Measurements from ENCODE around the gene SMDT1. TPM values are rescaled to one million over a fixed set of nuclear protein-coding genes. Genes with fewer than 3 reads are reported as not detected.

SMDT1 gene, protein sequence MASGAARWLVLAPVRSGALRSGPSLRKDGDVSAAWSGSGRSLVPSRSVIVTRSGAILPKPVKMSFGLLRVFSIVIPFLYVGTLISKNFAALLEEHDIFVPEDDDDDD
- total RNA-seq (10 to 100 TPM in 3 of 5 donors, 1 to 10 TPM in 2; 2.9 to 20.7 (median 12.1) TPM), polyA plus RNA-seq (100 to 1,000 TPM; 101 to 232 (median 104) TPM)
- long read RNA-seq, donor 1, transcript SMDT1-201 (3 exons, 1,567 nt), result major isoform, 71 of 78 reads
- long read RNA-seq, donor 1, partial matches to known transcripts, result 5 of 78 reads
- long read RNA-seq, donor 1, other reads (novel, unspliced or antisense), result 0 of 78 reads
- long read RNA-seq, donor 2, transcript SMDT1-202 (3 exons, 591 nt), result minor isoform, 8 of 124 reads
- long read RNA-seq, donor 2, transcript SMDT1-201 (3 exons, 1,567 nt), result major isoform, 109 of 124 reads
- long read RNA-seq, donor 2, partial matches to known transcripts, result 5 of 124 reads
- long read RNA-seq, donor 2, other reads (novel, unspliced or antisense), result 0 of 124 reads
- long read RNA-seq, donor 3, transcript SMDT1-201 (3 exons, 1,567 nt), result major isoform, 70 of 78 reads
- long read RNA-seq, donor 3, partial matches to known transcripts, result 5 of 78 reads
- long read RNA-seq, donor 3, other reads (novel, unspliced or antisense), result 0 of 78 reads
- long read RNA-seq, donor 4, transcript SMDT1-201 (3 exons, 1,567 nt), result major isoform, 12 of 13 reads
- long read RNA-seq, donor 4, partial matches to known transcripts, result 0 of 13 reads
- long read RNA-seq, donor 4, other reads (novel, unspliced or antisense), result 0 of 13 reads
- long read RNA-seq, donor 5, transcript SMDT1-201 (3 exons, 1,567 nt), result major isoform, 81 of 81 reads
- long read RNA-seq, donor 5, partial matches to known transcripts, result 0 of 81 reads
- long read RNA-seq, donor 5, other reads (novel, unspliced or antisense), result 0 of 81 reads
- long read RNA-seq, donor 6, transcript SMDT1-202 (3 exons, 591 nt), result minor isoform, 27 of 283 reads
- long read RNA-seq, donor 6, transcript SMDT1-201 (3 exons, 1,567 nt), result major isoform, 243 of 283 reads
- long read RNA-seq, donor 6, transcript SMDT1-203 (2 exons, 556 nt), result minor isoform, 5 of 283 reads
- long read RNA-seq, donor 6, partial matches to known transcripts, result 8 of 283 reads
- long read RNA-seq, donor 6, other reads (novel, unspliced or antisense), result 0 of 283 reads
- long read RNA-seq, donor 7, transcript SMDT1-202 (3 exons, 591 nt), result minor isoform, 5 of 87 reads
- long read RNA-seq, donor 7, transcript SMDT1-201 (3 exons, 1,567 nt), result major isoform, 77 of 87 reads
- long read RNA-seq, donor 7, partial matches to known transcripts, result 5 of 87 reads
- long read RNA-seq, donor 7, other reads (novel, unspliced or antisense), result 0 of 87 reads
- long read RNA-seq, donor 8, transcript SMDT1-201 (3 exons, 1,567 nt), result major isoform, 119 of 140 reads
- long read RNA-seq, donor 8, transcript SMDT1-202 (3 exons, 591 nt), result minor isoform, 9 of 140 reads
- long read RNA-seq, donor 8, partial matches to known transcripts, result 11 of 140 reads
- long read RNA-seq, donor 8, other reads (novel, unspliced or antisense), result 0 of 140 reads
- long read RNA-seq, donor 9, transcript SMDT1-201 (3 exons, 1,567 nt), result major isoform, 101 of 117 reads
- long read RNA-seq, donor 9, transcript SMDT1-202 (3 exons, 591 nt), result minor isoform, 5 of 117 reads
- long read RNA-seq, donor 9, partial matches to known transcripts, result 9 of 117 reads
- long read RNA-seq, donor 9, other reads (novel, unspliced or antisense), result 0 of 117 reads
- long read RNA-seq, donor 10, transcript SMDT1-201 (3 exons, 1,567 nt), result major isoform, 49 of 53 reads
- long read RNA-seq, donor 10, partial matches to known transcripts, result 0 of 53 reads
- long read RNA-seq, donor 10, other reads (novel, unspliced or antisense), result 0 of 53 reads

DNA sequence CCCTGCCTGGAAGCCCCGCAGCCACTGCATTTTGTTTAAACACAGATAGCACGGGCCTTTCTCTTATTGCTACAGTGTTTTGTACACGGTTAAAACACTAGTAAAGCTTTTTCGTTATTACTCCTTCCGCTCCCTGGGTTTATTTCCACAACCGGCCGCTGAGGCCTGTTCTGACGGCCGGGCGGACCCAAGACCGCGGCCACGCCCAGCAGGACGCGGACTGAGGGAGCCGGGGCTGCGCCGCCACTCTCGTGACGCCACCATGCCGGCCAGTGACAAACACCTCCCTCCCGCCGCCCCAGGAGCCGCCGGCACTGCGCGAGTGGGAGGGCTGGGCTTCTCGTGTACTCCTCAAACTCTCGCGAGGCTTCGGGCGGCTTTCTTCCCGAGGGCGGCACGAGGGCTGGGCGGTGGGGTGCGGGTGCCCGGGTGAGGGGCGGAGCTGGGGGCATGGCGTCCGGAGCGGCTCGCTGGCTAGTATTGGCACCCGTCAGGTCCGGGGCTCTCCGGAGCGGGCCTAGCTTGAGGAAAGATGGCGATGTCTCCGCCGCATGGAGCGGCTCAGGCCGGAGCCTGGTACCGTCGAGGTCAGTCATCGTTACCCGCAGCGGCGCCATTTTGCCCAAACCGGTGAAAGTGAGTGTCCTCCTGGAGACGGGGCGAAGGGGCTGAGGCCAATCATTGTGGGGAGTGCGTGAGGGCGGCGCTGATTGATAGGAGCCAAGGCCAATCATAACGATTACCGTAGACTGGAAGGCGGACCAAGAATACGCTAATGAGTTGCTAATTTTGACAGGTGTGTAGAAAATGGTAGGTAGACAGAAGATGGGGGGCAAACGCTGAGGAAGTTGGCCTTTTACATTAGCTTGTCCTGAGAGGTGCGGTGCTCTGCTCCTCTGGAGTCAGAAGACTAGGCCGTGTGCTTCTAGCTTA is at the start of gene SMDT1:
TSS of gene SMDT1 (plus strand) at position 382 of the 933 bp plus-strand sequence. CDS start at position 451, 69 bp downstream.
- 0% methylated on average over 57 to 71 of the region's 71 CpGs for WGBS, 5 donors
- peak; percentile 99 for DNase-seq
- TF ChIP-seq POLR2AphosphoS5 (IDR thresholded peaks at IDR 0.05), result peak; percentile 81 to 97 (median 89)
- TF ChIP-seq, protein P1, sequence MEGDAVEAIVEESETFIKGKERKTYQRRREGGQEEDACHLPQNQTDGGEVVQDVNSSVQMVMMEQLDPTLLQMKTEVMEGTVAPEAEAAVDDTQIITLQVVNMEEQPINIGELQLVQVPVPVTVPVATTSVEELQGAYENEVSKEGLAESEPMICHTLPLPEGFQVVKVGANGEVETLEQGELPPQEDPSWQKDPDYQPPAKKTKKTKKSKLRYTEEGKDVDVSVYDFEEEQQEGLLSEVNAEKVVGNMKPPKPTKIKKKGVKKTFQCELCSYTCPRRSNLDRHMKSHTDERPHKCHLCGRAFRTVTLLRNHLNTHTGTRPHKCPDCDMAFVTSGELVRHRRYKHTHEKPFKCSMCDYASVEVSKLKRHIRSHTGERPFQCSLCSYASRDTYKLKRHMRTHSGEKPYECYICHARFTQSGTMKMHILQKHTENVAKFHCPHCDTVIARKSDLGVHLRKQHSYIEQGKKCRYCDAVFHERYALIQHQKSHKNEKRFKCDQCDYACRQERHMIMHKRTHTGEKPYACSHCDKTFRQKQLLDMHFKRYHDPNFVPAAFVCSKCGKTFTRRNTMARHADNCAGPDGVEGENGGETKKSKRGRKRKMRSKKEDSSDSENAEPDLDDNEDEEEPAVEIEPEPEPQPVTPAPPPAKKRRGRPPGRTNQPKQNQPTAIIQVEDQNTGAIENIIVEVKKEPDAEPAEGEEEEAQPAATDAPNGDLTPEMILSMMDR (IDR thresholded peaks at IDR 0.05), result no peak
- no peak for TF ChIP-seq EP300 (IDR thresholded peaks at IDR 0.05)
- peak in 2 of 4 donors; percentile 52 to 73 for TF ChIP-seq POLR2A (IDR thresholded peaks at IDR 0.05)
- peak within 1 kb of the TSS; percentile 58 to 64 (median 61) for H3K4me3 ChIP-seq
- H3K4me1 ChIP-seq, result peaks cover 34 to 75% (median 52%) of the 10 kb centered on the region in 4 donors
- intact Hi-C loops (cut with DNase I; ENCODE audit: low total_unique reads), result no loop called here
- H3K9me3 ChIP-seq, result no peaks in the 10 kb centered on the region
- H3K36me3 ChIP-seq, result peaks cover 22 to 50% (median 48%) of the 10 kb centered on the region in 4 donors
- no peaks in the 10 kb centered on the region for H3K27me3 ChIP-seq
- peak within 1 kb of the TSS; percentile 90 to 99 (median 99) for H3K27ac ChIP-seq

DNA sequence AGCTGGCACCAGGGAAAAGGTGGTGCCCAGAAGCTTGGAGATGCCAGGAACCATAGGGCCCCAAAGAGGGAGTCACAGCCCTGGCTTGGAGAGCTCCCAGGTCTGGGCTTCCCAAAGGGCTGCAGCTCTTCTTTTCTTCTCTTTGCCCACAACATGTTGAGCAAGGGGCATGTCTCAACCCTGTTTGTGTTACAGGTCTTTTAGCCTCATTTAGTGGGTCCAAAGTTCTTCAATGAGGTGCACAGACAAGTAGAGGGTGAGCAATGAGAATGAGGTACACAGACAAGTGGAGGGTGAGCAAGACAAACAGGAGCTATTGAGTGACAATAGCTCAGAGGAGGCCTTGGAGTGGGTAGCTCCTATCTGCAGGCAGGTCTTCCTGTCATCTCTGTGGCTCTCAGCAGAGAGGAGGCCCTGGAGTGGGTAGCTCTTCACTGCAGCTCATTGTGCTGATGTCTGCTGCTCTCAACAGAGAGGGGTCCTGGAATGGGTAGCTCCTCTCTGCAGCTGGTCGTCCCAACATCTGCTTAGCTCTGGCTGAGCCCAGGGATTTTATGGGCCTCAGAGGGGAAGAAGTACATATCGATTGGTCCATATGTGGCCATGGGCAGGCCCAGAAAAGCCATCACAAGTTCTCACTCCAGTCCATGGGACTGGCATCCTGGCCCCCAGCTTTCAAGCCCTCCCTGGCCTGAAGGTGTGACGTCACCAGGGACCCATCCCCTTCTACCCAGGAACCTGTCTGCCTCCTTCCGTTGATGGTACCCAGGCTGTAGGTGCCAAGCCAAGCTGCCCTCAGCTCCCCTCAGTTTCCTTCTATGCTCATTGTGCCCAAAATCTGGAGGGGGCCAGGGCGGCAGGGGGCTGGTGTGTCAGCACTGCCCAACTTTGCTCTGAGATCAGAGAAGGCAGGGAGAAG is 46.0 kb upstream of the SMDT1 start:
- Histone ChIP-seq H3K36me3 (peaks cover 0 to 12% (median 0%) of the 10 kb centered on the region in 4 donors), H3K27me3 (no peaks in the 10 kb centered on the region), H3K4me3 (no peak overlapping the region), H3K4me1 (no peaks in the 10 kb centered on the region), H3K27ac (no peak overlapping the region), H3K9me3 (peaks cover 0 to 15% (median 6%) of the 10 kb centered on the region in 4 donors)
- no peak for DNase-seq
- WGBS, 5 donors, result 88 to 96% (median 92%) methylated on average over 5 of the region's 5 CpGs
- intact Hi-C loops (cut with DNase I; ENCODE audit: low total_unique reads), result no loop called here
- TF ChIP-seq POLR2AphosphoS5 (IDR thresholded peaks at IDR 0.05) (no peak), EP300 (IDR thresholded peaks at IDR 0.05) (no peak), POLR2A (IDR thresholded peaks at IDR 0.05) (no peak)
- TF ChIP-seq, protein P1 (IDR thresholded peaks at IDR 0.05), result no peak
